GM21528 (cell line): ENCODE measurements around the gene FAM170B.

Source experiments
- ATAC-seq: cut with Tn5 transposase; IDR thresholded peaks from one replicate; pipeline ENCODE4 v1.9.1; 2021; ENCODE audit warnings: mild to moderate bottlenecking, moderate library complexity; ENCODE audit not compliant: unreplicated experiment, low FRiP score

FAM170B gene

GRCh38 chr10:49131507-49132361 lies 2.1 kb downstream of the FAM170B start:
- ATAC-seq, result no peak

GRCh38 chr10:49129376-49129775 lies 4.4 kb downstream of the FAM170B start:
- no peak for ATAC-seq

GRCh38 chr10:49128854-49129253 lies 5.0 kb downstream of the FAM170B start:
- ATAC-seq, result no peak

GRCh38 chr10:49123981-49124950 lies 9.6 kb downstream of the FAM170B start:
- no peak for ATAC-seq

- ATAC-seq, result no peak
Observed at GRCh38 chr10:49120911-49121310, 12.9 kb downstream of the FAM170B start.

GRCh38 chr10:49119746-49120145 lies 14.1 kb downstream of the FAM170B start:
- no peak for ATAC-seq

GRCh38 chr10:49118430-49119074 lies 15.3 kb downstream of the FAM170B start:
- ATAC-seq, result no peak

- ATAC-seq, result no peak
Observed at GRCh38 chr10:49117376-49118070, 16.3 kb downstream of the FAM170B start.

- no peak for ATAC-seq
Observed at GRCh38 chr10:49116509-49117375, 17.1 kb downstream of the FAM170B start.

- no peak for ATAC-seq
Observed at GRCh38 chr10:49115796-49116508, 17.9 kb downstream of the FAM170B start.

- no peak for ATAC-seq
Observed at GRCh38 chr10:49115015-49115795, 18.6 kb downstream of the FAM170B start, which contains the start of gene VSTM4. Gene VSTM4, minus strand, starts transcription at chr10:49115522. Its CDS starts 37 bp downstream, at chr10:49115485.

GRCh38 chr10:49114718-49115014 lies 19.2 kb downstream of the FAM170B start:
- ATAC-seq, result no peak

- ATAC-seq, result no peak
Observed at GRCh38 chr10:49113741-49114141, 20.1 kb downstream of the FAM170B start.

- no peak for ATAC-seq
Observed at GRCh38 chr10:49112851-49113250, 21.0 kb downstream of the FAM170B start.

GRCh38 chr10:49112098-49112497 lies 21.7 kb downstream of the FAM170B start:
- no peak for ATAC-seq

GRCh38 chr10:49111320-49111698 lies 22.5 kb downstream of the FAM170B start:
- no peak for ATAC-seq

GRCh38 chr10:49110684-49111319 lies 23.0 kb downstream of the FAM170B start:
- ATAC-seq, result no peak
